SK-N-SH (cell line): ENCODE measurements around the gene CDRT15L2.
"Not testable (repeated sequence)": the region's sequence is repeated elsewhere in the genome, so short reads cannot be mapped to it uniquely, and the experiment has no call there.

Experiments
- CTCF ChIP-seq: fragments of 200-600 bp; sonication (generic); IDR thresholded peaks from 2 replicates; pipeline ENCODE4 v1.6.1; 2017; ENCODE audit warnings: antibody characterized with exemption, mild to moderate bottlenecking, moderate library complexity
- MXI1 ChIP-seq: IDR thresholded peaks from 2 replicates; pipeline ENCODE4 v1.6.1; 2012; ENCODE audit warnings: mild to moderate bottlenecking, low read depth, low read length, improper control_type of control experiment
- PBX3 ChIP-seq: IDR thresholded peaks from 2 replicates; pipeline ENCODE4; 2012
- RAD21 ChIP-seq: IDR thresholded peaks from 2 replicates; pipeline ENCODE4 v1.6.1; 2012; ENCODE audit warnings: mild to moderate bottlenecking, low read length
- RFX5 ChIP-seq: IDR thresholded peaks from 2 replicates; pipeline ENCODE4 v1.6.1; 2012; ENCODE audit warnings: mild to moderate bottlenecking, improper control_type of control experiment, low read length

- not testable (repeated sequence) for TF ChIP-seq CTCF, MXI1, PBX3, RFX5, RAD21
Observed at GRCh38 chr17:20591040-20591439, 11.5 kb downstream of the CDRT15L2 start.
